HG02852 (cell line): ENCODE measurements around the gene SNX27.

Experiments used
- ATAC-seq: cut with Tn5 transposase; IDR thresholded peaks from one replicate; pipeline ENCODE4 v1.9.1; 2021; ENCODE audit warnings: mild to moderate bottlenecking, moderate library complexity; ENCODE audit not compliant: unreplicated experiment

Gene SNX27

GRCh38 chr1:151702936-151703335, 91.1 kb downstream of the SNX27 start:
- no peak for ATAC-seq

DNA sequence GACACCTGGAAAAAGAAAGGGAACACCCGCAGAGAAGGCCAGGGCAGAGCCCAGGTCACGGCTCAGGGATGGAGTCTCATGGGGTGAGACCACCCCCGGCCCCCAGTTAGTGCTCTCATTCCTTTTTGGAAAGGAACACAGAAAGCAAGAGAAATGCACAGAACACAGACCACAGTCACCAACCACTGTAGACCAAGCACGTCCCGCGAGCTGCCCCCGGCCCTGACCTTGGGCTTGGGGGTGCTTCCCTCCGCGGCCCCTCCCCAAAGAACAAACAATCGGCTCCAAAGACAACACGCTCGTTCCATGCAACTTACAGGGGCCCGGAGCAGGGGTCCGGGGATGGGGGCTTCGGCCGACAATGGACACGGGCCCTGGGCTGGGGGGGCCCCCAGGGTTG, 92.0 kb downstream of the SNX27 start:
- ATAC-seq: no peak

GRCh38 chr1:151704246-151704645, 92.4 kb downstream of the SNX27 start:
- no peak for ATAC-seq

DNA sequence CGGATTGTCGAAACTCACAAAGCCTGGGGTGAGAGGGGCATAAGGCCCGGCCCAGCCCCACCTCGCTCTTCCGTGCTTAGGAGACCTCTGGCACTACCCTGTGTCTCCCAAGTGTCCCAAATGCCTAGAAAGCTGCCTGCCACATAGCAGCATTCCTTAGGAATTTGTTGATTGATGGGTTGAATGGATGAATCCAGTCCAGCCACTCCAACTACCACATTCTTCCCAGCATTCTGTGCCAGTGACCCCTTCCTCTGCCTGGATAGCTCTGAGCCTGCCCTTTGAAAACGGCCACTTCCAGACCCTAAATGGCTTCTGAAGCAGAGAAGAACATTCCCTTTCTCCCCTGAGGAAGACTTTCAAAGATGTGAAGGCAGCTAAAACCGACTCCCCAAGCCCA, 93.3 kb downstream of the SNX27 start:
- no peak for ATAC-seq

- no peak for ATAC-seq
These were observed 94.1 kb downstream of the SNX27 start for GRCh38 chr1:151705753-151706463.

GRCh38 chr1:151706464-151707415, 94.9 kb downstream of the SNX27 start:
- no peak for ATAC-seq

GRCh38 chr1:151707541-151708065, 95.8 kb downstream of the SNX27 start:
- ATAC-seq: no peak

DNA sequence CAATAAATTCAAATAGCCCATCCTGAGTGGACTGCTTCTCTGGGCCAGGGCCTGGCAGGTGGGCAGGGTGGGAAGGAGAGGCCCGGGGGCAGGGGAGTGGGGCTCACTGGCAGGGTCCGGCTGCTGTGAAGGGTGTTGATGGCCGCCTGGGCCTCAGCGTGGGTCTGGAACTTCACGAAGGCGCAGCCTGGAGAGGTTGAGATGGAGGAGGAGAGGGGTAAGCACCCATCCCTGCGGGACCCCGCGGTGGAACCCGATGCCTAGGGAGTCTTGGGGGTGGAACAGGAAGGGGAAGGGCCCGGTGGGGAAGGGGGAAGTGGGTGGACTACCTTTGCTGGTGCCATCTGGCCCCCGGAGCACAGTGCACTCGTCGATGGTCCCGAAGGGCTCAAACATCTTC, 97.0 kb downstream of the SNX27 start:
- ATAC-seq: no peak

DNA sequence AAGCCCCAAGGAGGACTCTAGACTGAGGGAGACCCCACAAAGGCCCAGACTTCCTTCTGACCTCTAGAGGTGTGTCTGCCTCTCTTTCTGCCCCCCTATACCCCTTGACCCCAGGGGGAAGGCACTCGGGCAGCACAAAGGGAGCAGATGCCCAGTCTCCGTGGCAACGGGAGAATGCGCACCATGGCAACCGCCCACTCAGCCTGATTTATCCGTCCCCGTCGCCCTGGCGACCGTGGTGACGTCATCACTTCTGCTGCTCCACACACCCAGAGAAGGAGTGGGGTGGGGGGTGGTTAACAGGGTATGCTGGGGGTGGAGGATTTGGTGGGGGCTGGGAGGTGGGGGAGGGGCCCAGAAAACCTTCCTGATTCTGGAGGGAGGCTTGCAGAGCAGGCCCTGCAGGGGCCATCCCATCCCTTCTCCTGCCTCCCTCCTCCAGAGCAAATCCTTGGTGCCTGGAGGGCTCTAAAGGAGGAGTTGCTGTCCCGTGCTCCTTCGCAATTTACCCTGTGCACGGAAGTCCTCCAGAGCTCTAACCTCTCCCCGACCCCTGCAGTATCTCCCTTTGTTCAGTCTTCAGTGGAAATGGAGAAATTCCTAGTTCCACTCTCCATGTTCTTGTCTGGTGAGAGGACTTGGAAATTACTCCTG, 98.5 kb downstream of the SNX27 start:
- no peak for ATAC-seq

GRCh38 chr1:151711044-151711800, 99.4 kb downstream of the SNX27 start:
- ATAC-seq: no peak

GRCh38 chr1:151711951-151712350, 100.1 kb downstream of the SNX27 start:
- ATAC-seq: no peak

DNA sequence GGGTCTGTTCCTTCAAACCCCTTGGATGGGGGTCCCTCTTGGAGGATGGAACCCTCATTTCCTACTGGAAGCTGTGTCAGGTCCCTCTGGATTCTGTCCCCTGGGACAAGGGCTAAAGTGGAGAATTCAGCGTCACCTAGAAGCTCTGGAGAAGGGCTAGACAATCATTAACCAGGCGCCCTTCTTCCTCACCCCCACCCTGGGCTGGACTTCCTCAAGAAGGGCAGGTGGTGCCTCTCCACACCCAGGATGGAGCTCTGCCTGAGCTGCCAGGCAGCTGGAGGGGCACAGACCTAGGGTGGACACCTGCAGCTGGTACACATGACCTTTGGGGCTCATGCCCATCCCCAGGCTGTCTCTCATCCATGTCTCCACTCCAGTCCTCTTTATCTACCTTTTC, 101.2 kb downstream of the SNX27 start:
- no peak for ATAC-seq

DNA sequence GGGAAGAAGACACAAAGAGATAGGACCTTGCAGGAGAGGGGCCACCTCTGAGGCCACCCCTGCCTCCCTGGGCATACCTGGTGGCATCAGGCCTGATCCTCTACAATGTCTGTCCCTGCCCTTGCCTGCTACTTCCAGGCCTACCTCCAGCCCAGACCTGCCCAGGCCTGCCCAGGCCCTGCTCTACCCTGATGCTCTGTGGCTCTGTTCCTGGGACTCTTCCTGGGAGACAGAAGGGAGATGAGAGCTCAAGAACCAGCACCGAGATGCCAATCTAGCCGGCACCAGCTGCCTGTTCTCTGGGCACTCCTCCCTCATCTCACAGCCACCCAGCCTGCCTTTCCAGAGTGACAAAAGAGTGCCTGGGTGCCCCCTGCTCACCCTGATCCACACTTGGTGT, 102.0 kb downstream of the SNX27 start:
- no peak for ATAC-seq

- ATAC-seq: no peak
These were observed 103.2 kb downstream of the SNX27 start for GRCh38 chr1:151714820-151715725.

- ATAC-seq: no peak
These were observed 104.0 kb downstream of the SNX27 start for GRCh38 chr1:151715726-151716404.

GRCh38 chr1:151716405-151716762, 104.5 kb downstream of the SNX27 start:
- ATAC-seq: no peak

- ATAC-seq: no peak
These were observed 105.2 kb downstream of the SNX27 start, which contains the start of gene CELF3 for GRCh38 chr1:151716771-151717631. Gene CELF3 (minus strand): TSS chr1:151716803. CDS start chr1:151716020, 783 bp downstream.

- ATAC-seq: no peak
These were observed 106.2 kb downstream of the SNX27 start for GRCh38 chr1:151718011-151718431.
